Measurements from ENCODE around the gene STAG1.
"Not testable (repeated sequence)": the region's sequence is repeated elsewhere in the genome, so short reads cannot be mapped to it uniquely, and the experiment has no call there.

STAG1 gene

DNA sequence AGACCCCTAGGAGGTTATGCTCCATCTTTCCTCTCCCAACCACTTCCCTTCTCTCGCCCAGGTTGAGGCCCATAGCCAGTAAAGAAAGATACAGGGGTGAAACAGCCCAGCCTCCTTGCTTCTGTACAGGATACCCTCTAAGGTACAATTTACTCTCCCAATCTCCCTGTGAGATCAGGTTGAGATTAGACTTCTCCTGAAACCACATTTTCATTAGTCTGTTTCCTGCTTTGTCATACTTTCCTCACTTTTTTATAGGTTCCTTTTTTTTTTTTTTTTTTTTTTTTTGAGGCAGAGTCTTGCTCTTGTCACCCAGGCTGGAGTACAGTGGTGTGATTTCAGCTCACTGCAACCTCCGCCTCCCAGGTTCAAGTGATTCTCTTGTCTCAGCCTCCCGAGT lies 277.3 kb downstream of the STAG1 start:
- H3K27ac ChIP-seq (ENCODE audit: low read depth, low read length), result not testable (repeated sequence)

DNA sequence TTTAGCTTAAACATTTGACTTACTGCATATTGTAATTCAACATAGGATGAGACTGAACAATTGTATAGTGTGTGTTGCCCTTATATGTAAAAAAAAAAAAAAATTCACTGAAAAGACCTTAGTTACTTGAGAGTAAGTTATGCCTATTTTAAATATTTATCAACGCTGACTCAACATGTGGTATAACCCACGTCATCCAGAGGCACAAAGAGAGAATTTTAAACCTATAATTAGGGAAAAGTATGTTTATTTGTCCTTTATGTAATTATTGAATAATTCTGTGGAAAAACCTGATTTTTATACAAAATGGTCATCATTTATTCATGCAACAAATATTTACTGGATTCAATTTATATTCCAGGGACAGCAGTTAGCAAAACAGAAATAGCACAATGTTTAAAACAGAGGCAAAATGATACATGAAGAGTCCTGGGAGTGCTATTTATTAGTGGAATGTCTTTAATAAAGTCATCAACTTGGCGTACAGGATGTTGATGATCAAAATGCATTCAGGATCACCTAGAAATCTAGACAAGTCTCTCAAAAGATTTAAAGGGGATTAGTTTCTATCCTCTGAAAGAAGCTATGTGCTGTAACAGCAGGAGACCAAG lies 278.4 kb downstream of the STAG1 start:
- Histone ChIP-seq H2AFZ (ENCODE audit: low read length, unreplicated experiment) (no peak overlapping the region), H3K4me3 (ENCODE audit: low read depth, low read length) (no peak overlapping the region), H3K36me3 (ENCODE audit: insufficient read depth, low read length) (peaks cover 22% of the 10 kb centered on the region), H3K27ac (ENCODE audit: low read depth, low read length) (no peak overlapping the region), H3K27me3 (ENCODE audit: insufficient read depth, low read length) (no peaks in the 10 kb centered on the region), H3K4me1 (ENCODE audit: control insufficient read depth, insufficient read depth, low read length, unreplicated experiment) (no peaks in the 10 kb centered on the region), H3K79me2 (ENCODE audit: control insufficient read depth, insufficient read depth, low read length, unreplicated experiment) (no peaks in the 10 kb centered on the region)

More for the DNA sequence above, 277.3 kb downstream of the STAG1 start:
- H3K4me1 ChIP-seq (ENCODE audit: control insufficient read depth, insufficient read depth, low read length, unreplicated experiment); H3K27me3 ChIP-seq (ENCODE audit: insufficient read depth, low read length); H2AFZ ChIP-seq (ENCODE audit: low read length, unreplicated experiment); H3K4me3 ChIP-seq (ENCODE audit: low read depth, low read length); H3K79me2 ChIP-seq (ENCODE audit: control insufficient read depth, insufficient read depth, low read length, unreplicated experiment): not testable (repeated sequence)
- peaks cover 22% of the 10 kb centered on the region for H3K36me3 ChIP-seq (ENCODE audit: insufficient read depth, low read length)

DNA sequence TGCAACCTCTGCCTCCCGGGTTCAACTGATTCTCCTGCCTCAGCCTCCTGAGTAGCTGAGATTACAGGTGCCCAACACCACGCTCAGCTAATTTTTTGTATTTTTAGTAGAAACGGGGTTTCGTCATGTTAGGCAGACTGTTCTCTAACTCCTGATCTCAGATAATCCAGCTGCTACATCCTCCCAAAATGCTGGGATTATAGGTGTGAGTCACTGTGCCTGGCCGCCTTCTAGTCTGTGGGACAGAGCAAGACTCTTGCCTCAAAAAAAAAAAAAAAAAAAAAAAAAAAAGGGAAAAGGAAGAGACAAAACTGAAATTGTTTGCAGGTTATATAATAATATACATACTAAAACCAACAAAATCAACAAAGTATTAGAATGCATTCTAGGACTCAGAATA lies 286.9 kb downstream of the STAG1 start:
- H3K4me3 ChIP-seq (ENCODE audit: low read depth, low read length), result no peak overlapping the region
- H2AFZ ChIP-seq (ENCODE audit: low read length, unreplicated experiment), result no peak overlapping the region
- H3K27me3 ChIP-seq (ENCODE audit: insufficient read depth, low read length), result no peaks in the 10 kb centered on the region
- peaks cover 3% of the 10 kb centered on the region for H3K36me3 ChIP-seq (ENCODE audit: insufficient read depth, low read length)
- H3K4me1 ChIP-seq (ENCODE audit: control insufficient read depth, insufficient read depth, low read length, unreplicated experiment), result peaks cover 5% of the 10 kb centered on the region
- H3K27ac ChIP-seq (ENCODE audit: low read depth, low read length), result no peak overlapping the region
- H3K79me2 ChIP-seq (ENCODE audit: control insufficient read depth, insufficient read depth, low read length, unreplicated experiment), result no peaks in the 10 kb centered on the region

DNA sequence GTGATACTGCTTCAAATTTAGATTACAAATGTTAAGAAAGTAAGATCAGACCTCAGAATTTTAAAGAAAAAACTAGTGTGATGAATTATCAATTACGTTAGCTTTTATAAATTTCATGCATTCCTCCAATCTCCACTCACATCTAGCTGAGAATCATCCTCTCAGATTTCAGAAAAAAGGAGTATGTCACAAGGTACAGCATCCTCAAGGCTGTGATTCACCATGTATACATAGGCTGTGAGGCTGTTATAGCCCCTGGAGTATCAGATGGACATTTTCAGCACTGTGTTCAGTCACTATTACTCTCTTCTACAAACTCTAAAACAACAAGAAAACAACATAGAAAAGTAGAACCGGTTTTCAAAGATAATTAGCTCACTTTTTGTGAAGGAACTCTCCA lies 287.7 kb downstream of the STAG1 start:
- Histone ChIP-seq H3K4me3 (ENCODE audit: low read depth, low read length) (no peak overlapping the region), H3K79me2 (ENCODE audit: control insufficient read depth, insufficient read depth, low read length, unreplicated experiment) (no peaks in the 10 kb centered on the region), H3K27me3 (ENCODE audit: insufficient read depth, low read length) (no peaks in the 10 kb centered on the region), H2AFZ (ENCODE audit: low read length, unreplicated experiment) (no peak overlapping the region), H3K27ac (ENCODE audit: low read depth, low read length) (peak overlapping the region; percentile 25; the same call in 1 of the 2 replicates), H3K4me1 (ENCODE audit: control insufficient read depth, insufficient read depth, low read length, unreplicated experiment) (peaks cover 5% of the 10 kb centered on the region), H3K36me3 (ENCODE audit: insufficient read depth, low read length) (peaks cover 3% of the 10 kb centered on the region)

DNA sequence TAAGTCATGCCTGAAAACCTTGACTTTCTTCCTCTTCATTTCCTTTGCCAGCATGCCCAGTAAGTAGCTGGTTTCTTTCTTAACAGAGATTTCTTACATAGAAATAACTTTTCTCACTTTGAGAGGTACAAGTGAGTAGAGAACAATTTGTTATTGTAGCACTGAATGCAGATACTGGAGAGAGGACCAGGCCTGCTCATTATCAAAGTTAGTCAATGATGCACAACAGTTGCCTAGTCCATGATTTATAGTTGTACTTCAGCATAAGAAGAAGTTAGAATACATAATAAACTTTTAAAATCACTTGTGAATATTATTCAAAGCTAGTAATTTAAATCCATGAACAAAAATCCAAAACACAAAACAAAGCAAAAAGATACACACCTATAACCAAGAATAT lies 289.0 kb downstream of the STAG1 start:
- no peaks in the 10 kb centered on the region for H3K27me3 ChIP-seq (ENCODE audit: insufficient read depth, low read length)
- peaks cover 5% of the 10 kb centered on the region for H3K4me1 ChIP-seq (ENCODE audit: control insufficient read depth, insufficient read depth, low read length, unreplicated experiment)
- no peak overlapping the region for H3K27ac ChIP-seq (ENCODE audit: low read depth, low read length)
- H2AFZ ChIP-seq (ENCODE audit: low read length, unreplicated experiment), result no peak overlapping the region
- no peaks in the 10 kb centered on the region for H3K79me2 ChIP-seq (ENCODE audit: control insufficient read depth, insufficient read depth, low read length, unreplicated experiment)
- H3K4me3 ChIP-seq (ENCODE audit: low read depth, low read length), result no peak overlapping the region
- peaks cover 10% of the 10 kb centered on the region for H3K36me3 ChIP-seq (ENCODE audit: insufficient read depth, low read length)

DNA sequence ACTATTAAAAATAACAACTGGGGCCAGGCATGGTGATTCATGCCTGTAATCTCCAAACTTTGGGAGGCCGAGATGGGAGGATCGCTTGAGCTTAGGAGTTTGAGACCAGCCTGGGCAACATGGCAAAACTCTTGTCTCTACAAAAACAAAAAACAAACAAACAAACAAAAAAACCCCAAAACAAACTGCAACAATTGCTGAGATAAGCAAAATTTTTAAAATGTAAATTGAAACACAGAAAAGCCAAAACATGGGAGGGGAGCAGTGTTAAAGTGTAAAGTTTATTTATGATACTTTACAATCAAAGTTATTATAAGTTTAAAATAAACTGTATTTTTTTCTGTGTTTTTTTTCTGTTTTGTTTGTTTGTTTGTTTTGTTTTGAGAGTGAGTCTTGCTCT lies 294.4 kb downstream of the STAG1 start:
- H3K27ac ChIP-seq (ENCODE audit: low read depth, low read length), result no peak overlapping the region
- H3K27me3 ChIP-seq (ENCODE audit: insufficient read depth, low read length), result no peaks in the 10 kb centered on the region
- no peak overlapping the region for H2AFZ ChIP-seq (ENCODE audit: low read length, unreplicated experiment)
- peaks cover 47% of the 10 kb centered on the region for H3K36me3 ChIP-seq (ENCODE audit: insufficient read depth, low read length)
- no peaks in the 10 kb centered on the region for H3K79me2 ChIP-seq (ENCODE audit: control insufficient read depth, insufficient read depth, low read length, unreplicated experiment)
- no peaks in the 10 kb centered on the region for H3K4me1 ChIP-seq (ENCODE audit: control insufficient read depth, insufficient read depth, low read length, unreplicated experiment)
- no peak overlapping the region for H3K4me3 ChIP-seq (ENCODE audit: low read depth, low read length)

DNA sequence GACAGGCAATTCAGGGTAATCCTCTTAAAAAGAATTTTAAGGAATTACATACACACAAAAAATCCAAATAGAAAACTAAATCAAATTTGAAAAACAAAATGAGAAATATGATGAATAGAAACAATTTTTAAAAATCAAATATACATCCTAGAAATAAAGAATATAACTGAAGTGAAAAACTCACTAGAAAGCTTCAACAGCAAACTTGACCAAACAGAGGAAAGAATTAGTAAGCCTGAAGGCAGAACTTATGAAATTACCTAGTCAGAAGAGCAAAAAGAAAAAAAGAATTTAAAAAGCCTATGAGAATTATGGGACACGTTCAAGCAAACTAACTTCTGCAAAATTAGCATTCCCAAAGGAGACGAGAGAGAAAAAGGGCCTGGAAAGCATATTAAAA lies 296.0 kb downstream of the STAG1 start:
- no peaks in the 10 kb centered on the region for H3K4me1 ChIP-seq (ENCODE audit: control insufficient read depth, insufficient read depth, low read length, unreplicated experiment)
- no peaks in the 10 kb centered on the region for H3K27me3 ChIP-seq (ENCODE audit: insufficient read depth, low read length)
- H3K27ac ChIP-seq (ENCODE audit: low read depth, low read length), result no peak overlapping the region
- no peaks in the 10 kb centered on the region for H3K79me2 ChIP-seq (ENCODE audit: control insufficient read depth, insufficient read depth, low read length, unreplicated experiment)
- H3K36me3 ChIP-seq (ENCODE audit: insufficient read depth, low read length), result peaks cover 44% of the 10 kb centered on the region
- H3K4me3 ChIP-seq (ENCODE audit: low read depth, low read length), result no peak overlapping the region
- no peak overlapping the region for H2AFZ ChIP-seq (ENCODE audit: low read length, unreplicated experiment)

DNA sequence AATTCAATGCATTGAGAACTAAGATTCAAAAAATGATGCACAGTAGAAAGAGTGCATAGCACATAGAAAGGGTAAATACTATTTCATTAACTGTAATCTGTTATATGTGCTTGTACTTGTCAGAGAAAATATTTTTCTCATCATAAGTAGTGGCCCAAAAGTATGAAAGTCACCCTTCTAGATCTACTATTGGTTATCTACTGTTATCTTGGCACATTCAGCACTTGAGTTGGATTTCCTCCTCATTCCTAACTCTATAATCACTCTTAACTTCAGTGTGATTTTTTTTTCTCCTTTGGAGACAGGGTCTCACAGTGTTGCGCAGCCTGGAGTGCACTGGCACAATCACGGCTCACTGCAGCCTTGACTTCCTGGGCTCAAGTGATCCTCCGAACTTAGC lies 307.6 kb downstream of the STAG1 start:
- H3K4me3 ChIP-seq (ENCODE audit: low read depth, low read length), result no peak overlapping the region
- H2AFZ ChIP-seq (ENCODE audit: low read length, unreplicated experiment), result no peak overlapping the region
- no peak overlapping the region for H3K27ac ChIP-seq (ENCODE audit: low read depth, low read length)
- peaks cover 6% of the 10 kb centered on the region for H3K36me3 ChIP-seq (ENCODE audit: insufficient read depth, low read length)
- H3K27me3 ChIP-seq (ENCODE audit: insufficient read depth, low read length), result no peaks in the 10 kb centered on the region
- no peaks in the 10 kb centered on the region for H3K79me2 ChIP-seq (ENCODE audit: control insufficient read depth, insufficient read depth, low read length, unreplicated experiment)
- H3K4me1 ChIP-seq (ENCODE audit: control insufficient read depth, insufficient read depth, low read length, unreplicated experiment), result no peaks in the 10 kb centered on the region

DNA sequence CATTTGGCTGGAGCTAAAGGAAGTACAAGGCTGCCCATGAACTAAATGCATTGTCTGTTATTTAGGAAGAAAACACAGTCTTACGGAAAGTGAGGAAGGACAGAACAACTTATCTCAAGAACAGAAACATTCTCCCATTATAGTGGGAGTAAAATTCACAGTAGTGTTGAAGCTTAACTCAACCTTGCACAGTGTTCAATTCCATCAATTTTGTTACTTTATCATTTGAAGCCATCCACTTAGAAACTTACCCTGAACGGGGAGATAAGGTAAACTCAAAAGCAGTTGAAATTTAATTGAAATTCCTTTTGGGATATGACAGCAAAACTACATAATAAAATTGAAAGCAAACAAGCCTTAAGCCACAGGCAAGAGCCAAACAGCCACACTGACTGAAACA lies 315.1 kb downstream of the STAG1 start:
- no peaks in the 10 kb centered on the region for H3K79me2 ChIP-seq (ENCODE audit: control insufficient read depth, insufficient read depth, low read length, unreplicated experiment)
- H3K27me3 ChIP-seq (ENCODE audit: insufficient read depth, low read length), result no peaks in the 10 kb centered on the region
- peaks cover 6% of the 10 kb centered on the region; the same call in 1 of the 2 replicates for H3K36me3 ChIP-seq (ENCODE audit: insufficient read depth, low read length)
- no peaks in the 10 kb centered on the region for H3K4me1 ChIP-seq (ENCODE audit: control insufficient read depth, insufficient read depth, low read length, unreplicated experiment)
- no peak overlapping the region for H2AFZ ChIP-seq (ENCODE audit: low read length, unreplicated experiment)
- H3K27ac ChIP-seq (ENCODE audit: low read depth, low read length), result no peak overlapping the region
- no peak overlapping the region for H3K4me3 ChIP-seq (ENCODE audit: low read depth, low read length)

DNA sequence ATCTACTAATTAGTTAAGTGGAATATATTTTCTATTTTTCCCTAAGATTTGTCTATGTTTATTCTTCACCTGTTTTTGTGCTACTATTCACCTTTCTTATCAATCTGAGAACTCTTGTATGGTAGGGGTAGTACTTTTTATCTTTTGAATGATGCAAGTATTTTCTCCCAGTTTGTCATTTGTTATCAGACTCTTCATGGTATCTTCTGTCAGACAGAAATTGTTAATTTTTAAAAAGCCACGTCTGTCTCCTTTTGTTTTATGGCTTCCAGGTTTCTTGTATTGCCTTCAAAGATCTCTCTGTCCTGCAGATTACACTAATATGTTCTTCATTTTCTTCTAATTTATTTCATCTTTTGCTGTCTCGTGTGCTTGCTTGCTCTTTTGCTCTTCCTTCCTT lies 317.7 kb downstream of the STAG1 start:
- Histone ChIP-seq H3K36me3 (ENCODE audit: insufficient read depth, low read length) (peaks cover 6% of the 10 kb centered on the region; the same call in 1 of the 2 replicates), H2AFZ (ENCODE audit: low read length, unreplicated experiment) (no peak overlapping the region), H3K4me3 (ENCODE audit: low read depth, low read length) (no peak overlapping the region), H3K4me1 (ENCODE audit: control insufficient read depth, insufficient read depth, low read length, unreplicated experiment) (no peaks in the 10 kb centered on the region), H3K79me2 (ENCODE audit: control insufficient read depth, insufficient read depth, low read length, unreplicated experiment) (no peaks in the 10 kb centered on the region), H3K27ac (ENCODE audit: low read depth, low read length) (no peak overlapping the region), H3K27me3 (ENCODE audit: insufficient read depth, low read length) (no peaks in the 10 kb centered on the region)

DNA sequence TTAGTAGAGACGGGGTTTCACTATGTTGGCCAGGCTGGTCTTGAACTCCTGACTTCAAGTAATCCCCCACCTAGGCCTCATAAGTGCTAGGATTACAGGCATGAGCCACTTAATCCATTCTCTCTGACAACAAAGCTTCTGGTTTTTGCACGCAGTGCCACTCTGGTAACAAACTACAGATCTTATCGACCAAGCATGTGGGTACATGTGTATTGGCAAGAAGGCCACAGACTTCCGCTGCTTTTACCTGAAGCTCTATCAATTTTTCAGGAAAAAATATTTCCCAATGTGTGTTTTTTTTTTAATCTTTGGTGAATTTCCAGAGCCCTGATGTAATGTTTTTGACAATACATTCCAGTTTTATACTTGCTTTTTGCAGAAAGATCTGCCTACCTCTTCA lies 319.5 kb downstream of the STAG1 start:
- Histone ChIP-seq H3K27me3 (ENCODE audit: insufficient read depth, low read length) (no peaks in the 10 kb centered on the region), H3K4me3 (ENCODE audit: low read depth, low read length) (no peak overlapping the region), H3K27ac (ENCODE audit: low read depth, low read length) (no peak overlapping the region), H3K79me2 (ENCODE audit: control insufficient read depth, insufficient read depth, low read length, unreplicated experiment) (no peaks in the 10 kb centered on the region), H2AFZ (ENCODE audit: low read length, unreplicated experiment) (no peak overlapping the region), H3K36me3 (ENCODE audit: insufficient read depth, low read length) (peaks cover 6% of the 10 kb centered on the region; the same call in 1 of the 2 replicates), H3K4me1 (ENCODE audit: control insufficient read depth, insufficient read depth, low read length, unreplicated experiment) (no peaks in the 10 kb centered on the region)
